ENCODE results near the gene MAGI1. TPM values are rescaled to one million over a fixed set of nuclear protein-coding genes. Genes with fewer than 3 reads are reported as not detected.
A peak's percentile ranks its signal among the peaks of the same experiment; 100 is the strongest.
"Not testable (repeated sequence)": the region's sequence is repeated elsewhere in the genome, so short reads cannot be mapped to it uniquely, and the experiment has no call there.

The MAGI1 gene
- total RNA-seq, 1 donor from 2014 or later, result 18.7 TPM

GRCh38 chr3:65551945-65552344 is 486.8 kb downstream of the MAGI1 start:
- no peaks in the 10 kb centered on the region for H3K9me3 Mint-ChIP-seq (ENCODE audit: low read depth)

GRCh38 chr3:65550137-65550536 is 488.6 kb downstream of the MAGI1 start:
- Mint-ChIP-seq H3K36me3 (ENCODE audit: low read depth) (no peaks in the 10 kb centered on the region), H3K27me3 (ENCODE audit: low read depth) (no peaks in the 10 kb centered on the region), H3K9me3 (ENCODE audit: low read depth) (no peaks in the 10 kb centered on the region), H3K27ac (ENCODE audit: unreplicated experiment) (no peak overlapping the region), H3K4me3 (ENCODE audit: unreplicated experiment) (no peak overlapping the region), H3K4me1 (ENCODE audit: low read depth) (peaks cover 15% of the 10 kb centered on the region)
- DNase-seq (ENCODE audit: low spot score), result no peak
- no peak for TF ChIP-seq CTCF (IDR thresholded peaks at IDR 0.05)

More at GRCh38 chr3:65551945-65552344, 486.8 kb downstream of the MAGI1 start:
- Mint-ChIP-seq H3K27ac (ENCODE audit: unreplicated experiment) (no peak overlapping the region), H3K4me1 (ENCODE audit: low read depth) (peaks cover 4% of the 10 kb centered on the region), H3K4me3 (ENCODE audit: unreplicated experiment) (no peak overlapping the region), H3K36me3 (ENCODE audit: low read depth) (no peaks in the 10 kb centered on the region), H3K27me3 (ENCODE audit: low read depth) (no peaks in the 10 kb centered on the region)
- no peak for TF ChIP-seq CTCF (IDR thresholded peaks at IDR 0.05)
- no peak for DNase-seq (ENCODE audit: low spot score)

- H3K4me3 Mint-ChIP-seq (ENCODE audit: unreplicated experiment), result peak overlapping the region; percentile 75
- no peaks in the 10 kb centered on the region for H3K27me3 Mint-ChIP-seq (ENCODE audit: low read depth)
- H3K4me1 Mint-ChIP-seq (ENCODE audit: low read depth), result peaks cover 20% of the 10 kb centered on the region
Observed at GRCh38 chr3:65549626-65549959, 489.1 kb downstream of the MAGI1 start.

GRCh38 chr3:65548848-65549625 is 489.7 kb downstream of the MAGI1 start:
- DNase-seq (ENCODE audit: low spot score), result no peak
- H3K4me3 Mint-ChIP-seq (ENCODE audit: unreplicated experiment), result peak overlapping the region; percentile 75
- no peak overlapping the region for H3K27ac Mint-ChIP-seq (ENCODE audit: unreplicated experiment)
- H3K27me3 Mint-ChIP-seq (ENCODE audit: low read depth), result no peaks in the 10 kb centered on the region
- no peaks in the 10 kb centered on the region for H3K36me3 Mint-ChIP-seq (ENCODE audit: low read depth)
- peaks cover 20% of the 10 kb centered on the region for H3K4me1 Mint-ChIP-seq (ENCODE audit: low read depth)
- no peak for TF ChIP-seq CTCF (IDR thresholded peaks at IDR 0.05)
- no peaks in the 10 kb centered on the region for H3K9me3 Mint-ChIP-seq (ENCODE audit: low read depth)

More at GRCh38 chr3:65549626-65549959, 489.1 kb downstream of the MAGI1 start:
- Mint-ChIP-seq H3K9me3 (ENCODE audit: low read depth) (no peaks in the 10 kb centered on the region), H3K36me3 (ENCODE audit: low read depth) (no peaks in the 10 kb centered on the region), H3K27ac (ENCODE audit: unreplicated experiment) (no peak overlapping the region)
- no peak for DNase-seq (ENCODE audit: low spot score)
- no peak for TF ChIP-seq CTCF (IDR thresholded peaks at IDR 0.05)

- no peak for TF ChIP-seq CTCF (IDR thresholded peaks at IDR 0.05)
- no peak for DNase-seq (ENCODE audit: low spot score)
- peaks cover 2% of the 10 kb centered on the region for H3K9me3 Mint-ChIP-seq (ENCODE audit: low read depth)
- peaks cover 3% of the 10 kb centered on the region for H3K36me3 Mint-ChIP-seq (ENCODE audit: low read depth)
- peaks cover 26% of the 10 kb centered on the region for H3K4me1 Mint-ChIP-seq (ENCODE audit: low read depth)
- no peaks in the 10 kb centered on the region for H3K27me3 Mint-ChIP-seq (ENCODE audit: low read depth)
- H3K4me3 Mint-ChIP-seq (ENCODE audit: unreplicated experiment), result no peak overlapping the region
- no peak overlapping the region for H3K27ac Mint-ChIP-seq (ENCODE audit: unreplicated experiment)
Observed at GRCh38 chr3:65545429-65545828, 493.3 kb downstream of the MAGI1 start.

- H3K9me3 Mint-ChIP-seq (ENCODE audit: low read depth); H3K27ac Mint-ChIP-seq (ENCODE audit: unreplicated experiment); DNase-seq (ENCODE audit: low spot score); H3K4me3 Mint-ChIP-seq (ENCODE audit: unreplicated experiment); H3K36me3 Mint-ChIP-seq (ENCODE audit: low read depth); H3K27me3 Mint-ChIP-seq (ENCODE audit: low read depth): not testable (repeated sequence)
- H3K4me1 Mint-ChIP-seq (ENCODE audit: low read depth), result peaks cover 22% of the 10 kb centered on the region
Observed at GRCh38 chr3:65543391-65543790, 495.3 kb downstream of the MAGI1 start.
